GM18873 (cell line): ENCODE measurements around the gene COL8A1.

Experiments
- ATAC-seq: cut with Tn5 transposase; IDR thresholded peaks from one replicate; pipeline ENCODE4 v1.9.1; 2021; ENCODE audit warnings: mild to moderate bottlenecking, moderate library complexity, moderate number of reproducible peaks; ENCODE audit not compliant: unreplicated experiment, low FRiP score

Gene COL8A1

GRCh38 chr3:99668044-99668443 is 29.6 kb downstream of the COL8A1 start:
- no peak for ATAC-seq

GRCh38 chr3:99669879-99670555 is 31.6 kb downstream of the COL8A1 start:
- no peak for ATAC-seq

GRCh38 chr3:99670556-99670950 is 32.2 kb downstream of the COL8A1 start:
- no peak for ATAC-seq

- ATAC-seq = no peak
Measured at GRCh38 chr3:99674086-99674789, 35.8 kb downstream of the COL8A1 start.

GRCh38 chr3:99678023-99678422 is 39.6 kb downstream of the COL8A1 start:
- ATAC-seq = no peak

DNA sequence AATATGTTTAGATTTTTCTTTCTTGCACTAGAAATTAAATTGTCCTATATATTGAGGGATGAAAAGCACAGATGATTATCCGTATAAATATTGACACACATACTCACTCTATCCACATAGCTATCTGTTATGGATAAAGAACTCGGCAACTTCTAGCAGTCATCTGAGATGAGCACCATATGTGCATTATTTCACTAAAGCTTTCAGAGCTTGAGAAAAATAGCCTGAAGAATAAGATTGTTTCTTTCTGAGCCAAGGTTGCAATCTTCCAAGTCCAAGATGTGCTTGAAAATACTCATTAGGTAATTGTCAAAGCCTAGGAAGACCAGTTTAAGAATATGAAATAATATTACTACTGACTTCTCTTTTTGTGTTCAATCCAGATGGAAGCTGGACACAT is 40.5 kb downstream of the COL8A1 start:
- ATAC-seq = no peak

GRCh38 chr3:99681512-99681911 is 43.1 kb downstream of the COL8A1 start:
- no peak for ATAC-seq

- ATAC-seq = no peak
Measured at GRCh38 chr3:99681976-99682375, 43.6 kb downstream of the COL8A1 start.

- no peak for ATAC-seq
Measured at GRCh38 chr3:99683465-99683864, 45.1 kb downstream of the COL8A1 start.

DNA sequence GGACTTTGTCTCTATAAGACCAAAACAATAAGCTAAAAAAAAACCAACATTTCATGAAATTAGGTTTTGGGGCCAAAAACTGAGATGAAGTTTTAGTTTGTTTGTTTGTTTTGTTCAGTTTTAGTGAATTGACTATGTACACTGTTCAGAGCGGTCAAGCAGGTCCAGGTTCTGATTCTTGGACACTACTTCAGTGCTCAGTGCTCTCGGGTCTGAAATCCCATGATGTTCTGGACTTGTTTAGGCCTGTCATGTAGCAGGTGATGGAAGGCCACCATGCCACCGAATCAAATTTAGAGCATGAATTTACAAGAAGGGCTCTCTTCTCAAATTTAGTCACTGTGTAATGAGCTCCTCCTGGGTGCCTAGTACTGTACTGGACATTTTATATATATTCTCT is 45.5 kb downstream of the COL8A1 start:
- ATAC-seq = no peak

- ATAC-seq = no peak
Measured at GRCh38 chr3:99684644-99685043, 46.2 kb downstream of the COL8A1 start.

DNA sequence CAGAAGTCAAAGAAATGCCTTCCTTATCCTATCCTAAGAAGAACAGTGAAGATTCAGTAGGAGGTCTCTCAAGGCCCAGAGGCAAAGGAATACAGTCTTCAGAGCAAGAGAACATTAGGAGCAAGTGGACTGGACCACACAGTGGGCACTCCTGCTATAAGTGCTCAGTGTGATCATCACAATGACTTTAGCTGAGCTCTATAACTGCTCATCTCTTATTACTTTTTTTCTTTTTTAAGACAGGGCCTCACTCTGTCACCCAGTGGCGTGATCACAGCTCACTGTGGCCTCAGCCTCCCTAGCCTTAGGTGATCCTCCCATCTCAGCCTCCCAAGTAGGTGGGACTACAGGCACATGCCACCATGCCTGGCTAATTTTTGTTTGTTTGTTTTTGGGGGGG is 48.1 kb downstream of the COL8A1 start:
- no peak for ATAC-seq

GRCh38 chr3:99686955-99687612 is 48.7 kb downstream of the COL8A1 start:
- ATAC-seq = no peak

- ATAC-seq = no peak
Measured at GRCh38 chr3:99690761-99691369, 52.5 kb downstream of the COL8A1 start.

- ATAC-seq = no peak
Measured at GRCh38 chr3:99693636-99694035, 55.2 kb downstream of the COL8A1 start.

- no peak for ATAC-seq
Measured at GRCh38 chr3:99696497-99696896, 58.1 kb downstream of the COL8A1 start.

GRCh38 chr3:99697250-99697649 is 58.9 kb downstream of the COL8A1 start:
- ATAC-seq = no peak

DNA sequence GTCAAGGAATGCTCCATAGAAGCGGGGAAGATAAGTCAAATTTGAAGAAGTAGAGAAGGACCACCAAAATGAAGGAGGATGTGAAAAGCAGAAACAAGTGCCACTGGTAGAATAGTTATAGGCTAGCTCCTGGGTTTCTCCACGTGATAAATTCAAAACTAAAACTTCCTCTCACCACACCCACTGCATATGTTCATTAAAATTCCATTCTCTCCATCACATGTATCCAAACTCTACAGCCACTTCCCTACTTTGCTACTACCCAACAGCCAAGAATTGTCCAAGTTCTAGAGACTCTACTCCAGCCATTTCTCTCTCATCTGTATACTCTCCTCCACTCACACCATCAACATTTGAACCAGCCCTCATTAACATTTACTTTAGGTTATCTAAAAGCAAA is 60.5 kb downstream of the COL8A1 start:
- no peak for ATAC-seq

DNA sequence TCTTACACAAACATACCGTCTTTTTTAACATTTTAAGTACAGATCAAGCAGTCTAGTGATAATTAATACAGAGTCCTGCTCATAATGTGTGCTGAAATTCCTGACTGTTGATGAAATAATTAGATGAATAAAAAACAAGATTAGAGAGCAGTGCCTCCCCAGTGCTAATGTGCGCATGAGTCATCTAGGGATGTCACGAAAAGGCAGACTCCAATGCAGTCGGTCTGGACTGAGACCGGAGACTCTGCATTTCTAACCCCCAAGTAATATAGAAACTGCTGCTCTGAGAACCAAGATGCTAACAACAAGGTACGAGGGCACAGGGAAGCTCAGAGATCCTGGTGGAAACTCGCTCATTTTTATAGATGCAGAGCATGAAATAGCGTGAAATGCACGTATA is 61.4 kb downstream of the COL8A1 start:
- ATAC-seq = no peak

GRCh38 chr3:99700631-99701268 is 62.4 kb downstream of the COL8A1 start:
- ATAC-seq = no peak
